Transverse colon (tissue), 4 donors: ENCODE measurements around the gene KLHL22. TPM values are rescaled to one million over a fixed set of nuclear protein-coding genes. Genes with fewer than 3 reads are reported as not detected.
A peak's percentile ranks its signal among the peaks of the same experiment; 100 is the strongest.

Source experiments
- DNase-seq: peaks from one replicate; pipeline ENCODE4 v3.0.0-alpha.2; 2019
- H3K27ac ChIP-seq, 4 donors: fragments of 200-600 bp; sonication (generic); 2 replicates each; pipeline ENCODE4 v1.5.1; 2016 to 2018; ENCODE audit warnings: inconsistent platforms in 4 of 4
- H3K27me3 ChIP-seq: fragments of 200-600 bp; sonication (generic); 2 replicates; pipeline ENCODE4 v1.5.1; 2017; ENCODE audit warnings: inconsistent platforms
- H3K36me3 ChIP-seq, 4 donors: fragments of 200-600 bp; sonication (generic); 2 replicates each; pipeline ENCODE4 v1.5.1; 2017 to 2019; ENCODE audit warnings: inconsistent platforms in 4 of 4
- H3K4me1 ChIP-seq, 4 donors: fragments of 200-600 bp; sonication (generic); 2 replicates each; pipeline ENCODE4 v1.5.1; 2017 to 2020; ENCODE audit warnings: inconsistent platforms in 4 of 4
- H3K4me3 ChIP-seq, 4 donors: fragments of 200-600 bp; sonication (generic); 1 replicate in 1 of 4; 2 replicates in 3 of 4; pipeline versions ENCODE4 v1.5.1 to v1.6.1; 2017 to 2019; ENCODE audit warnings: inconsistent platforms in 4 of 4
- H3K9me3 ChIP-seq, 2 donors: fragments of 200-600 bp; sonication (generic); 2 replicates each; pipeline ENCODE4 v1.5.1; 2017 to 2019; ENCODE audit warnings: inconsistent platforms in 2 of 2
- CTCF ChIP-seq, 5 experiments: fragments of 200-600 bp in 3 of 5; fragments of 450-650 bp in 2 of 5; sonication (generic) in 3 of 5; IDR thresholded peaks; 1 replicate in 2 of 5; 2 replicates in 3 of 5; pipeline ENCODE4 v1.5.1; 2016 to 2017; ENCODE audit warnings: antibody characterized with exemption in 5 of 5, inconsistent platforms in 3 of 5, mild to moderate bottlenecking in 2 of 5, moderate library complexity in 1 of 5
- EP300 ChIP-seq: sonication (generic); formaldehyde crosslinking; IDR thresholded peaks from one replicate; pipeline ENCODE4 v1.6.1; 2017; ENCODE audit warnings: antibody characterized with exemption, low read depth
- POLR2A ChIP-seq: fragments of 450-650 bp; IDR thresholded peaks from one replicate; pipeline ENCODE4 v1.6.1; 2016; ENCODE audit warnings: antibody characterized with exemption, mild to moderate bottlenecking, moderate library complexity
- POLR2AphosphoS5 ChIP-seq, 3 donors: sonication (generic); formaldehyde crosslinking; IDR thresholded peaks; one replicate each; pipeline ENCODE4 v1.6.1; 2016; ENCODE audit warnings: antibody characterized with exemption in 3 of 3
- WGBS, 2 donors: methylation state at CpG; one replicate each; pipeline ENCODE4 v1.1.5; 2018; ENCODE audit warnings: low coverage in 1 of 2; 5-methylcytosine and 5-hydroxymethylcytosine counted together
- in situ Hi-C, 4 donors: fragments of 200-750 bp; cut with MboI; loops; one replicate each; pipeline versions ENCODE4 v1.15.0 to v1.15.1; 2017; ENCODE audit warnings: low sequenced_read_pairs in 3 of 4, low pct_ligation_motif_present in 1 of 4, low pct_unique_long_range_greater_than_20kb in 1 of 4
- intact Hi-C: fragments of 100-400 bp; cut with DNase I; formaldehyde crosslinking; loops from one replicate; pipeline ENCODE4 v1.15.1; 2023; ENCODE audit warnings: low total_unique reads
- total RNA-seq, 4 donors: library from RNA; depleted of rRNA; stranded (reverse); fragments of >200 nt; gene quantifications; one replicate each; pipeline ENCODE4 v1.1.0, GENCODE V29; 2016

The KLHL22 gene
- total RNA-seq, 4 donors from 2014 or later: 12.7 to 75.9 (median 16.9) TPM

DNA sequence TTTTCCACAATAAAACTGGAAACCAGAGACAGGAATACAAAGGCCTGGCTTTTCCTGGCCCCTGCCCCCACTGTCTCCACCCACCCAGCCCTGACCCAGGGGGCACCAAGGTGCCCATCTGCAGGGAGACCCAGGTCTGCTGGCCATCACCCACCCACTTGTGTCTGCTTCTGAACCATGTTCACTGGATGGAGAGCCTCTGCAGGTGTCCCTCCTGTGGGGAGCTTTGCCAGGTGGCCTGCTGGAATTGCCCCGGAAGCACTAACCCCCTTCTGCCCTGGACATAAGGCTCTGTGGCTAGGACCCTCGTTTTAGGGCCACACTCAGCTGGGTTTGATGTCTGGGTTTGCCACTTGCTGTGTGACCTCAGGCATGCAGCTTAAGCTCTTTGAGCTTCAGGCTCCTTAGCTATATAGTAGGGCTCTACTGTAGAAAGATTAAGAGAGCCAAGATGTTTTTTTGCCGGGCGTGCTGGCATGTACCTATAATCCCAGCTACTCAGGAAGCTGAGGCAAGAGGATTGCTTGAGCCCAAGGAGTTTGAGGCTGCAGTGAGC lies 61.8 kb downstream of the KLHL22 start:
- Histone ChIP-seq H3K27ac (no peak overlapping the region), H3K36me3 (no peaks in the 10 kb centered on the region), H3K4me3 (no peak overlapping the region), H3K9me3 (no peaks in the 10 kb centered on the region), H3K4me1 (peaks cover 19 to 58% (median 50%) of the 10 kb centered on the region in 4 donors), H3K27me3 (peaks cover 93% of the 10 kb centered on the region)
- DNase-seq: no peak
- in situ Hi-C loops (no loop called here), intact Hi-C loops (loop anchor here (5.0 kb wide), 1 partner anchor 1141 kb away; the partner anchor contains the start of gene CLTCL1)
- no peak for TF ChIP-seq CTCF (IDR thresholded peaks at IDR 0.05)
- no peak for TF ChIP-seq POLR2AphosphoS5 (IDR thresholded peaks at IDR 0.05)
- no peak for TF ChIP-seq EP300
- no peak for TF ChIP-seq POLR2A
- 59 to 83% methylated on average over 2 to 4 of the region's 4 CpGs for WGBS, 2 donors

GRCh38 chr22:20433191-20433590 lies 62.4 kb downstream of the KLHL22 start:
- Histone ChIP-seq H3K27me3 (peaks cover 93% of the 10 kb centered on the region), H3K27ac (no peak overlapping the region), H3K4me3 (no peak overlapping the region), H3K9me3 (no peaks in the 10 kb centered on the region), H3K36me3 (no peaks in the 10 kb centered on the region), H3K4me1 (peaks cover 19 to 54% (median 48%) of the 10 kb centered on the region in 4 donors)
- intact Hi-C loops (loop anchor here (5.0 kb wide), 1 partner anchor 1141 kb away; the partner anchor contains the start of gene CLTCL1), in situ Hi-C loops (no loop called here)
- no peak for TF ChIP-seq CTCF (IDR thresholded peaks at IDR 0.05)
- no peak for TF ChIP-seq POLR2A
- no peak for TF ChIP-seq POLR2AphosphoS5 (IDR thresholded peaks at IDR 0.05)
- 93% methylated on average over 11 of the region's 11 CpGs; no CpG with 5 or more reads in 1 of the 2 donors for WGBS, 2 donors
- no peak for DNase-seq

DNA sequence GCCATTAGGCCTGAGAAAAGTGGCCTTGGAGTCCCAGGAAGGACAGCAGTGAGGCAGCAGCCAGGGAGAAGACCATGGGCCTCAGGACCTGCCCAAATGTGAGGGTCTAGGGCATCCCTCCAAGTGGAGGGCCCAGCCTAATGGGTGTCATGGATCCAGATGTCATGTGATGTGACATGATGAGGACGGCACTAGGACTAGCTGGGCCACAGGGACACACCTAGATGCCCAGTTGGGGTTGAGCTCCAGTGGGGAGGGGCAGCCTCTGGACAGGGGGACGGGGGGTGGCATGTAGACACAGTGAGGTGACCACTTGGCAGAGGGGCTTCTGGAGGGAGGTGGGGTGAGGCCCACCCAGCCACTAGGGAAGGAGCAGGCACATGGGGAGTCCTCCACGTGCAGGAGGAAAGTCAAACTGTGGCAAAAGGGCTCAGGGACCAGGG lies 63.3 kb downstream of the KLHL22 start:
- TF ChIP-seq EP300: no peak
- TF ChIP-seq POLR2AphosphoS5 (IDR thresholded peaks at IDR 0.05): no peak
- no peak for TF ChIP-seq POLR2A
- TF ChIP-seq CTCF (IDR thresholded peaks at IDR 0.05): no peak
- Histone ChIP-seq H3K27me3 (peaks cover 95% of the 10 kb centered on the region), H3K36me3 (no peaks in the 10 kb centered on the region), H3K4me3 (no peak overlapping the region), H3K4me1 (peaks cover 19 to 48% (median 44%) of the 10 kb centered on the region in 4 donors), H3K9me3 (no peaks in the 10 kb centered on the region), H3K27ac (no peak overlapping the region)
- 73% methylated on average over 3 of the region's 3 CpGs; no CpG with 5 or more reads in 1 of the 2 donors for WGBS, 2 donors
- no peak for DNase-seq
- intact Hi-C loops (loop anchor here (5.0 kb wide), 1 partner anchor 1140 kb away; the partner anchor contains the start of gene CLTCL1), in situ Hi-C loops (no loop called here)

GRCh38 chr22:20431511-20432192 lies 63.9 kb downstream of the KLHL22 start:
- H3K4me1 ChIP-seq: peaks cover 19 to 42% (median 38%) of the 10 kb centered on the region in 4 donors
- no peak for TF ChIP-seq POLR2AphosphoS5 (IDR thresholded peaks at IDR 0.05)
- no peak for TF ChIP-seq EP300
- TF ChIP-seq POLR2A: no peak
- TF ChIP-seq CTCF (IDR thresholded peaks at IDR 0.05): no peak
- H3K9me3 ChIP-seq: no peaks in the 10 kb centered on the region
- H3K4me3 ChIP-seq: peak overlapping the region in 2 of 4 donors; percentile 19 to 27
- WGBS, 2 donors: 61% methylated on average over 35 of the region's 50 CpGs; no CpG with 5 or more reads in 1 of the 2 donors
- in situ Hi-C loops (no loop called here), intact Hi-C loops (loop anchor here (5.0 kb wide), 1 partner anchor 1139 kb away; the partner anchor contains the start of gene CLTCL1)
- no peak for DNase-seq
- peaks cover 95% of the 10 kb centered on the region for H3K27me3 ChIP-seq
- no peak overlapping the region for H3K27ac ChIP-seq
- H3K36me3 ChIP-seq: no peaks in the 10 kb centered on the region
